Measurements from ENCODE around the gene LIMA1.
"Not testable (repeated sequence)": the region's sequence is repeated elsewhere in the genome, so short reads cannot be mapped to it uniquely, and the experiment has no call there.

LIMA1 gene

GRCh38 chr12:50185301-50185895 is 97.9 kb downstream of the LIMA1 start:
- DNase-seq: peak; percentile 49

- DNase-seq: no peak
Measured at GRCh38 chr12:50184261-50184660, 99.1 kb downstream of the LIMA1 start.

- DNase-seq: no peak
Measured at GRCh38 chr12:50182461-50182860, 100.9 kb downstream of the LIMA1 start.

GRCh38 chr12:50181691-50182090 is 101.6 kb downstream of the LIMA1 start:
- DNase-seq: no peak

- DNase-seq: no peak
Measured at GRCh38 chr12:50175716-50176026, 107.6 kb downstream of the LIMA1 start.

- peak; percentile 20 for DNase-seq
Measured at GRCh38 chr12:50174971-50175715, 108.2 kb downstream of the LIMA1 start.

GRCh38 chr12:50167049-50167828 is 116.1 kb downstream of the LIMA1 start, which contains the start of gene CERS5:
Gene CERS5 (minus strand): TSS chr12:50167369. CDS start chr12:50167297, 72 bp downstream.
- DNase-seq: peak; percentile 89

- DNase-seq: no peak
Measured at GRCh38 chr12:50166799-50167048, 116.6 kb downstream of the LIMA1 start.

GRCh38 chr12:50164963-50165362 is 118.4 kb downstream of the LIMA1 start:
- DNase-seq: no peak

GRCh38 chr12:50162230-50162629 is 121.1 kb downstream of the LIMA1 start:
- DNase-seq: no peak

- DNase-seq: no peak
Measured at GRCh38 chr12:50160643-50161042, 122.7 kb downstream of the LIMA1 start.

GRCh38 chr12:50157259-50157658 is 126.1 kb downstream of the LIMA1 start:
- DNase-seq: no peak

GRCh38 chr12:50156641-50157040 is 126.7 kb downstream of the LIMA1 start:
- DNase-seq: no peak

- not testable (repeated sequence) for DNase-seq
Measured at GRCh38 chr12:50154947-50155346, 128.4 kb downstream of the LIMA1 start.

GRCh38 chr12:50151047-50151687 is 132.2 kb downstream of the LIMA1 start:
- no peak for DNase-seq

- no peak for DNase-seq
Measured at GRCh38 chr12:50149311-50149710, 134.0 kb downstream of the LIMA1 start.

GRCh38 chr12:50148011-50148410 is 135.3 kb downstream of the LIMA1 start:
- DNase-seq: not testable (repeated sequence)

- no peak for DNase-seq
Measured at GRCh38 chr12:50147281-50147680, 136.0 kb downstream of the LIMA1 start.

- DNase-seq: no peak
Measured at GRCh38 chr12:50145439-50145838, 137.9 kb downstream of the LIMA1 start.

- no peak for DNase-seq
Measured at GRCh38 chr12:50142993-50143392, 140.3 kb downstream of the LIMA1 start.

- no peak for DNase-seq
Measured at GRCh38 chr12:50132505-50133135, 150.7 kb downstream of the LIMA1 start.

GRCh38 chr12:50129290-50129689 is 154.0 kb downstream of the LIMA1 start:
- no peak for DNase-seq

- no peak for DNase-seq
Measured at GRCh38 chr12:50127546-50127945, 155.8 kb downstream of the LIMA1 start.

Measured in NCI-H1092 (cell line).